ENCODE measurements around the gene MMP24OS. TPM values are rescaled to one million over a fixed set of nuclear protein-coding genes. Genes with fewer than 3 reads are reported as not detected.
"Not testable (repeated sequence)": the region's sequence is repeated elsewhere in the genome, so short reads cannot be mapped to it uniquely, and the experiment has no call there.

Gene MMP24OS
- polyA plus RNA-seq, 5 donors: 28.2 to 50.9 (median 37.7) TPM

DNA sequence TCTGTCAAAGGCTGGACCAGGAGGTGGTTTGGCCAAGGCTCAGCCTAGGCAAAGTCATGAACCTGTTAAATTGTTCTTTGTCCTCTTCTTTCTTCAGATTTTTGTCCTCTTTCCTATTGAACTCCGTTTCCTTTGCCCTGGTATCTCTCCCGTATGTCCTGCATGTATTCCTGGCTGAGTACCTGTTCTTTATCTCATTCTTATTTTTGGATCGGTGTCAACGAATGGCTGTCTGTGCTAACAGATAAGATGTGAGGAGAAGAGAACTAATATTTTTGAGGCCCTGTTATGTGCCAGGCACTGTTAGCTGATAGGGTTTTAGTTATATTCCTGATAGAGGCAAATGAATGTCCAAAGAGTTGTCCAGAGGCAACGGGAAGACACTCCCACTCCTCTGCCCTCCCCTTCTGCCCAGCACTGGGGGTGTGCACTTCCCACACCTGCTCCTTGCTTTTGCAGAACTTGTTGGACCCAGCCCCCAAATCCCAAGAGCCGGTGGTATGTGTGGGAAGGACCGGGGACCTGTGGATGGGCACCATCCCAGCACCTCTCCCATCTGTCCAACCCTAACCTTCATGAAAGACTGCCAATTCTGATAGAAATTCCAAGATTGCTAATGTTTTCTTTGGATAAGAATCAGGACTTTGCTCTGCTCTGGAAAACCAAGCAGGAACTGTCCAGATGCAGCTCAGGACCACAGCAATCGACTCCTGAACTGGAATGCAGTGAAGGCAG lies 20.6 kb downstream of the MMP24OS start:
- no peak for DNase-seq

DNA sequence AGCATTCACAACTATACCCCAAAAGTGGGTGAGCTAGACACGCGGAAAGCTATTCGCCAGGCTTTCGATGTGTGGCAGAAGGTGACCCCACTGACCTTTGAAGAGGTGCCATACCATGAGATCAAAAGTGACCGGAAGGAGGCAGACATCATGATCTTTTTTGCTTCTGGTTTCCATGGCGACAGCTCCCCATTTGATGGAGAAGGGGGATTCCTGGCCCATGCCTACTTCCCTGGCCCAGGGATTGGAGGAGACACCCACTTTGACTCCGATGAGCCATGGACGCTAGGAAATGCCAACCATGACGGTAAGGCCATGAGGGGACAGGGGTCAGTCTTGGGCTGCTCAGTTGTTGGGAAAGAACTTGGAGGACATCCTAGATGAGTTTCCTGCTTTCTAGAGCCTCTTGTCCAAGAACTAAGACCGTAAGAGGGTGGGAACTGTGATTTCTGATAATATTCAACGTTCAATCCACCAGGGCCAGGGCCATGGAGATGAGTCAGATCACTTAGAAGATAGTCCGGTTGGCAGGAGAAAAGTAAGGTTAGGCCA lies 23.4 kb downstream of the MMP24OS start:
- no peak for DNase-seq

DNA sequence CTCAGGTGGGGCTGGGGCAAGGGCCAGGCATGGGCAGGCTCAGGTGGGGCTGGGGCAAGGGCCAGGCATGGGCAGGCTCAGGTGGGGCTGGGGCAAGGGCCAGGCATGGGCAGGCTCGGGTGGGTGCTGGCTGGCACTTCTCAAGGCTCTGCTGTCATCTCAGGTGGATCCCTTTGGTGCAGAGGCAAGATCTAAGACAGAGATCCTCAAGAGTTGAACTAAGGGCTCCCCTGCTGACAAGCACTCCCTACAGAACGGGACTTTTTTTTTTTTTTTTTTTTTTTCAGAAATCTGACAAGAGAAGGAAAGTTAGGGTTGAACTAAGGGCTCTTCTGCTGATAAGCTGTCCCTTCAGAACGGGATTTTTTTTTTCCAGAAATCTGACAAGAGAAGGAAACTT lies 24.9 kb downstream of the MMP24OS start:
- no peak for DNase-seq

DNA sequence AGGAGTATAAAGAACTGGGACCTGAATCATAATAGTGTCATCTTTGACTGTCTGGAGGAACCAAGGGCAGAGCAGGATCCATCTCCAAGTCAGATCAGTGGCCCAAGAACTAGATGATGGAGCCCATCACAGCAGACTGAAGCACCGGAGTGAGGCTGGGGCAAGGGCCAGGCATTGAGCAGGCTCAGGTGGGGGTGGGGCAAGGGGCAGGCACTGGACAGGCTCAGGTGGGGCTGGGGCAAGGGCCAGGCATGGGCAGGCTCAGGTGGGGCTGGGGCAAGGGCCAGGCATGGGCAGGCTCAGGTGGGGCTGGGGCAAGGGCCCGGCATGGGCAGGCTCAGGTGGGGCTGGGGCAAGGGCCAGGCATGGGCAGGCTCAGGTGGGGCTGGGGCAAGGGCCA lies 25.3 kb downstream of the MMP24OS start:
- DNase-seq: not testable (repeated sequence)

DNA sequence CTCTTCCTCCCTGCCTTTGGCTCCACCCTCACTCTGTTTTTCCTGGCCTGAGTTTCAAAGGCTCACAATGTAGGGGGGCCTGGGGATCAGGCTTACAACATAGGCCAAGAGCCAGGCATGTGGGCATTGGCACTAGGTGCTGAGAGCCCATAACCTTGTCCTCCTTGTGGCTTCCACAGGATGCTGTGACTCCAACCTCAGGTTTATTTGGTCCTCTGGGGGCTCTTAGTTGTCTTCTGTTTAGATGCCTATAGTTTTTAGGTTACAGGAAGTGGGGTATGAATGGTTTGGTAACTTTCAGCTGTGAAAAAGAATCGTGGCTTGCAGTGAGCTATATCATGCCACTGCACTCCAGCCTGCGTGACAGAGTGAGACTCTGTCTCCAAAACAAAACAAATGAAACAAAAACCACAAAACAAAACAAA lies 25.9 kb downstream of the MMP24OS start:
- DNase-seq: no peak

DNA sequence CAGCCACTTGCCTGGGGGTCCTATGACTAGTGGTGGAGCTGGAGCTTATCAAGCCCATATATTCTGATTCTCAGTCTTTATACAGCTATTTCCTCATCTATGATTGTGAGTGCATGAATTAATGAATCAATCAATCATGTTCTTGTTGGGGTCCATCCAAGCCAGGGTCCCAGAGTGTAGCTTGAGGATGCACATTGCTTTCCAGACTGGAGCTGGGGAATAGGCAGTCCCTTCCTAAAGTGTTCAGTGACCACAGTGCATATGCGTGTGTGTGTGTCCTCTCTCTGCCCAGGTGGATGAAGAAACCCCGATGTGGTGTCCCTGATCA lies 26.3 kb downstream of the MMP24OS start:
- no peak for DNase-seq

DNA sequence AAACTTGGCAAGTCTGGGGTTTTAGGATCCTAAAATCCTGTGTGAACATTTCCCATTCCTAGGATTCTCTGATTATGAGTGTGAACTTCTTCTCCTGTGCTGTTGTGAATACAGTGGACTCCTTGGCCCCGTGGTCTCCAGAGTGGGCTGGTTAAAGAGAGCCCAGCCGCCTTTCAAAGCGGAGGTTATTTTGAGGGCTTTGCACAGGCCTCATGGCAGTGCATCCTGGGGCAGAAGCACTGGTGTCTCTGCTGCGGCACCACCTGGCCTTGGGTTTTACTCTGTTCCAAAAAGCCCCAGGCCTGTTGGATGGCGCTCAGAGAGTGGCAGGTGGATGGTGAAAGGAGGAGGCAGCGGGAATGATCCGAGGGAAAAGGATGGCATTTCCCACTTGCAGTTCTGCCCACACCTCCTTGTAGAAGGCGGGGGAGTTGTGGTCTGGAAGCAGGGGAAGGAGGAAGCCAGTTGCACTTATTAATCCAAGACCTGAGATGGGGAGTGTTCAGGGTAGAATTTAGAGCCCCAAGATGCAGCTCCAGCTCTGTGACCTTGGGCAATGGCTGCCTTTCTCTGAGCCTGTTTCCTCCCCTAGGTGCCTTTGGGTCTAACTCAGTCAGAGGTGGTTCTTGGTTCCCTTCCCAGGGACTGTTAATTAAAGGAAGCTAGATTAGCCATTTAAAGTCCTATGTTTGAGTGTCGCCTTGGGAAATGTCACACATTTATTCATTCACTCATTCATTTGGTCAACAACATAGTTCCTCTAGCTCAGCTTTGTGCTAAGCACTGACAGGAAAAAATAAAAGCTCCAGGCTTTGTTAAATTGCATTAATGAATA lies 29.1 kb downstream of the MMP24OS start:
- DNase-seq: no peak

DNA sequence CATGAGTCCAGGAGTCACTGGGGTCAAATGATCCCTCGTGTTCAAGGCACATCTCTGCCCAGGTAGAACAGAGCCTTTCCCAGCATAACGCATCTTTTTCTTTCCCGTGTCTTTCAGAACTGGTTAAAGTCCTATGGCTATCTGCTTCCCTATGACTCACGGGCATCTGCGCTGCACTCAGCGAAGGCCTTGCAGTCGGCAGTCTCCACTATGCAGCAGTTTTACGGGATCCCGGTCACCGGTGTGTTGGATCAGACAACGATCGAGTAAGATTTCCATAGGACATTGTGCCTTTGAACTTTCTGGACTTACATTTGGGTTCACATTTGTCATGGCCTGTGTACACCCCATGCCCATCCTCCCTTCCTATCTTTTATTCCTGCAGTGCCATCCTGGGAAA lies 31.2 kb downstream of the MMP24OS start:
- DNase-seq: no peak

DNA sequence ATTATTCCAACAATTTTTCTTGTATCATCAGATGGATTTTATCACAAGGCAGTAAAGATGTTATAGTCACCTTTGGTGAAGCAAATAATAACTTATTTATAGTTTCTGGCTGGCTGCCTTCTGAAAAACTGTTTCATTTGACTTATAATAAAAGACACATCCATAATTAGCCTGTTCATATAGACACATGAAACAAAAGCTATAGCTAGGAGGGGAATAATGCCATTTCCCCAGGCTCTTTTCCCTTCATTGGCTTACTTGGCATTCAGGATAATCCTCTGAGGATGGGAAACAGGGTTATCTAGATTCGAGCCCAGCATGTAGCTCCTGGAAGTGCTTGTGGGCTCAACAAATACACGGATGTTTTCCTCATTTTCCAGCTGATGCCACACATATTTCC lies 33.9 kb downstream of the MMP24OS start:
- DNase-seq: no peak

DNA sequence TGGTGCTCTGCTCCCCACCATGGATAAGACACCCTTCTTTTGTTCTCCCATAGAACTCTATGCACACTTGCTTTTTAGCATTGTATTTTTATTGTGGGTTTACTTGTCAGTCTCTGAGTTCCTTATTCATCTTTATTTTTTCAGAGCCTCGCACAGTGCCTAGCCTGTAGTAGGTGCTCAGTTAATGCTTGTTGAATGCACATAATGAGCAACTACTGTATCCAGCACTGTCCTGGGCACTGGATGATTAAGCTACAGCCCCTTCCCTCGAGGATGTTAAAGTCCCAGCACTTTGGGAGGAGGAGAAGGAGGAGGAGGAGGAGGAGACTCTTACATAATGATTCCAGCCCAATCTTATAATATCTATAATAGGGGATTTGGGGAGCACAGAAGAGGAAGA lies 34.6 kb downstream of the MMP24OS start:
- no peak for DNase-seq

DNA sequence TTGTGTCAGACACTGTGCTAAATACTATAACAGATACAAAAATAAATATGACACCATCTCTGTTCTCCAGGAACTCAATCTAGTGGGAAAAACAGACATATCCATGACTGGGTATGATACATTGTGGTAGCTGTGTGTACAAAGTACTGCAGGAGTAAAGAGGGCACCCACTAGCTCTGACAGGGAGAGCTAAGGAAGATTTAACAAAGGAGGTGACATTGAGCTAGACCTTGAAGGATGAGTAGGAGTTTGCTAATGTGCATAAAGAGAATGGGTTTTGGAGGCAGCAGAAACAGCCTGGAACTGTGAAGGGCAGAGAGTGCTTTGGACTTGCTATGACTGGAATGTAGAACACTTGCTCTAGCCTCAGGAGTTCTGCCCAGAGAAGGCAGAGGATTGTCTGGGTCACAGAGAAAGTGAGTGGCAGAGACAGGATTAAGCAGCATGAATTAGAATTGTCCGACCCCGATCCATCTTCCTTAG lies 37.1 kb downstream of the MMP24OS start:
- no peak for DNase-seq

DNA sequence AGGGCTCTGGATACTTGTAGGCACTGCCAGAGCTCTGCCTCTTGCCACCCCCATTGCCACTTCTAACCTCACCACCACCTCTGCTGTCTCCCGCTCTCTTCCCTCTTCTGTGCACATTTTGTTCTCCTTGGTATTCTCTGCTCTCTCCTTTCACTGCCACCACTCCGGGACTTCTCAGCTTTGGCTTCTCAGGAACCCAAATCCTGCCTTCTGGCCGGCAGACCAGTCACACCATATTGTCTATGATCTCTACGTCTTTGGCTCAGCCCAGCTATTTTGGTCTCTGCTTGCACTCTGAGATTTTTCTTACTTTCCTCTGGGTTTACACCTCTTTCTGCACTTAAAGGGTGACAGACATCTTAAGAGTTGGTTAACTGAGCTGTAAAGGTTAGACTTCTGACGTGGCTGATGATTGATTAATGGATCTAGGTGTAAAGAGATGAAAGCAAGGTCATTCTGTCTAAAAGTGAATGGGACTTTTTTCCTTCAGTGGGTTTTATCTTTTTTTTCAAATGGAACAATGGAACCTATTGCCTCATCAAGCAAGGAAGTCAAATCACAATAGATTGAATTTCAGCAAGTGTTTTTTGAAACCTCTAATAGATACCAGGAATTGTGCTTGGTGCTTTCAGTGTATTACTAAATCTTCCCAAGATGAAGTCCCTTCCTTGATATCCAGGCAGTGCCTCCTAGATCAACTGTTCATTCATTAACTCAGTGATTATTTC lies 37.7 kb downstream of the MMP24OS start:
- DNase-seq: no peak

DNA sequence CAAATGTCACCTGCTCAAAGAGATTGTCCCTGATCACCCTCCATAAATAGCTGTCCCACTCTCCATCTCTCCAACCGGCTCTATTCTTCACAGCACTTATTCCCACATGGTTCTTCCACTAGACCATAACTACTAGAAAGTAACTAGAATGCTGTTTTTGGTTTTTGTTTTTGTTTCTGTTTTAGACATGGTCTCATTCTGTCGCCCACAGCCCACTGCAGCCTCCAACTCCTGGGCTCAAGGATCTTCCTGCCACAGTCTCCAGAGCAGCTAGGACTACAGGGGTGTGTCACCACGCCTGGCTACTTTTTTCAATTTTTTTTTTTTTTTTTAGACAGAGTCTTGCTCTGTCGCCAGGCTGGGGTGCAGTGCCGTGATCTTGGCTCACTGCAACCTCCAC lies 39.2 kb downstream of the MMP24OS start:
- DNase-seq: no peak

DNA sequence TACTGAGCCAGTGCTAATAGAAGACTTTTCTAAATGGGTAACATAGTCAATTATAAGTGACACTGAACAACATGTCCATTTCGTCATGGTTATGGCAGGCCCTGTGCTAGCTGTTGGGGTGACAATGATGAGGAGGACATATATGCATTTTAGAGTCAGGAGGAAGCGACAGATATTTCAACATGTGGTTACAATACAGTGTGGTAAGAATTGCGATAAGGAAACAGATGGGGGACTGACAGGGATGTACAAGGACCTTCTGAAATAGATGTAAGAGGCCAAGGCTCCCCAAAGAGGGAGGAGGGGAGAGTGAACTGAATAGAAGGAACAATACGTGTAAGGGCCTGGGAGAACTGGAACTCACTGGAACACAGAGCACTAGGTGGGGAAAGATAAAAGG lies 39.8 kb downstream of the MMP24OS start:
- no peak for DNase-seq

DNA sequence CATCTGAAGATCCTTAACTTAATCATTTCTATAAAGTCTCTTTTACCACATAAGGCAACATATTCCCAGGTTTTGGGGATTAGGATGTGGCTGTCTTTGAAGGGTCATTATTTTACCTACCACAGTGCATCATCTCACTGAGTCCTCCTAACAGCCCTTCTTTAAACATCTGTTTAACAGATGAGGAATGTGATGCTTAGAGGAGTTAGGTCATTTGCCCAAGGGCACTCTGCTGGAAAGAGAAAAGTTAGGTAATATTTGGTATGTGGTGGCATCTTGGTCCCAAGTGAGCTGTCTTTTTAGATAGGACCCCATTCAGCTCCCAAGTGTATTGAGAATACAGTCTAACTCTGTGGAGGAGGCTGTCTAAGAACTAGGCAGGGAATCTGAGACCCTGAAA lies 40.4 kb downstream of the MMP24OS start:
- no peak for DNase-seq

DNA sequence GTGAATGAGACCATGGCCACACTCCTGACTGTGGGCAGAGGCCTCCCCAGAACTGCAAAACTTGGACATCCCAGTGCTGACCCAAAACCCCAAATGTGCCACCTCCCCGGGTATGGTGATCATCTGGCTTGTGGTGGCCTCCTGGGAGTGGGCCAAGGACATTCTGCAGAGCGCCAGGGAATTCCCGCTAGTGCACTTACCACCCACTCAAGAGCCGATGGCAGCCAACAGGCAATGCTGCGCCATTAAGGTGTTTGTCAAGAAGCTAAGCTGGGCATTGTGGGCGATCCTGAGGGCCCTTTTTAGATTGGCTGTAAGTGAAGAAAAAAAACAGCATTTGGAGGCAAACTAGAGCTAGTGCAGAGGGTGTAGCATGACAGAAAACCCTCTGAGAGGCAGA lies 42.0 kb downstream of the MMP24OS start:
- no peak for DNase-seq

DNA sequence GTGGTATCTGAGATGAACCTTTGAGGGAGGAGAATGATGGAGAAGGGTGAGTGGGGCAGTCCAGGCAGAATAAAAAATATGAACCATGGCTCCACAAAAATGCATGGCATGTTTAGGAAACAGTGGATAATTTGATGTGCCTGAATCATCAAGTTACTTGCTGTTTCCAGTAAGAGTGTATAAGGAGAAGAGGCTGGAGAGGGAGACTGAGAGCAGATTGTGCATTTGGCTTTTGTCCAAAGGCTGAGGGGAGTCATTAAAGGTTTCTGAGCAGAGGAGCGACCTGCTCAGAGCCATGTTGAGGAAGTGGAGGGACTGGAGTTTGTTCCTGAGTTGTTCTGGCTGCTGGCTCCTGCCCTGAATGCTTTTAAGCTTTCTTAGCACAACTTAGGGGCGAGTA lies 45.3 kb downstream of the MMP24OS start:
- DNase-seq: no peak

DNA sequence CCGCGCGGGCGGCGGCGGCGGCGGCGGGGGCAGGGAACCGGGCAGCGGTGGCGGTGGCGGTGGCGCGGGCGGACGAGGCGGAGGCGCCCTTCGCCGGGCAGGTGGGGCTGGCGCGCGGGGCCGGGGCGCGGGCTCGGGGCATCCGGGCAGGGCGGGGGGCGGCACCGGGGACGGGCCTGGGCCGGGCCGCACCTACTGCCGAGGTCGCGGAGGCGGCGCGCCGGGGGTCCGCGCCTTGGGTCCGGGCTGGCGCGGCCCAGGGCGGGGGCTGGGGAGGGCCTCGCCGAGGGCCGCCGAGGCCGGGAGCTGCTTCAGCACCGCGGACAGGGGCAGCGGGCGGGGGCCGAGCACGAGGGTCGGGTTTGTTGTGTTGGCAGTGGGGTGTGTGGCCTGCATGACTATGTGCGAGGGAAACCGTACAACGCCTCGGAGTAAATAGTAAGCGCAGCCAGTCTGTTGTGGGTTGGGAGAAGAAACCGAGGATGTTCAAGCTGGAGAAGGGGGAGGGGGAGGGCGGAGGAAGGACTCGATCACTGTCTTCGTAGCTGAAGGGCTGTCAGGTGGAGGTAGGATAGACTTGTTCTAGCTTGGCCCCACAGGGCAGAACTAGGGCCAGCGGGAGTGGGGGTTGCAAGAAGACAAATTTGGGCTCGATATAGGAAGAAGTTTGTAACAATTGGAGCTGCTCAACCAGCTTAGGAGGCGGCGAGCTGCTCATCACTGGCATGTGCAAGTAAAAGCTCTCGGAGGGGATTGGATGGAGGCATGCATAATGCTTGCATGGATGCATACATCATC lies 50.8 kb downstream of the MMP24OS start:
- peak; percentile 42 to 45 for DNase-seq

Data from right lung (tissue), 5 donors.